AG04449 (cell line): ENCODE data around the gene NDUFS8.

Source experiments
- CTCF ChIA-PET: fragments of 350-600 bp; formaldehyde crosslinking; extraction: SDS; loops from one replicate; lab custom pipeline; 2021; ENCODE audit warnings: antibody characterized with exemption; lab: Yijun Ruan, JAX
- POLR2A ChIA-PET: fragments of 400-600, 350-600 bp; formaldehyde crosslinking; extraction: SDS; loops from one replicate; lab custom pipeline; 2020; ENCODE audit warnings: antibody characterized with exemption, inconsistent platforms; lab: Yijun Ruan, JAX
- DNase-seq: peaks from one replicate; pipeline ENCODE4 v3.0.0-alpha.2; 2010; ENCODE audit warnings: low read depth, low spot score
- H3K4me3 ChIP-seq: 2 replicates; pipeline ENCODE4 v1.5.1; 2011; ENCODE audit warnings: low read depth, mild to moderate bottlenecking, control low read depth, low read length
- TF ChIP-seq, protein P1 (sequence below): IDR thresholded peaks from one replicate; pipeline ENCODE4 v1.5.1; 2011; ENCODE audit warnings: mild to moderate bottlenecking, moderate library complexity, low read length, control low read depth, inconsistent platforms; ENCODE audit not compliant: insufficient read depth; ENCODE audit errors: missing control alignments

NDUFS8 gene

DNA sequence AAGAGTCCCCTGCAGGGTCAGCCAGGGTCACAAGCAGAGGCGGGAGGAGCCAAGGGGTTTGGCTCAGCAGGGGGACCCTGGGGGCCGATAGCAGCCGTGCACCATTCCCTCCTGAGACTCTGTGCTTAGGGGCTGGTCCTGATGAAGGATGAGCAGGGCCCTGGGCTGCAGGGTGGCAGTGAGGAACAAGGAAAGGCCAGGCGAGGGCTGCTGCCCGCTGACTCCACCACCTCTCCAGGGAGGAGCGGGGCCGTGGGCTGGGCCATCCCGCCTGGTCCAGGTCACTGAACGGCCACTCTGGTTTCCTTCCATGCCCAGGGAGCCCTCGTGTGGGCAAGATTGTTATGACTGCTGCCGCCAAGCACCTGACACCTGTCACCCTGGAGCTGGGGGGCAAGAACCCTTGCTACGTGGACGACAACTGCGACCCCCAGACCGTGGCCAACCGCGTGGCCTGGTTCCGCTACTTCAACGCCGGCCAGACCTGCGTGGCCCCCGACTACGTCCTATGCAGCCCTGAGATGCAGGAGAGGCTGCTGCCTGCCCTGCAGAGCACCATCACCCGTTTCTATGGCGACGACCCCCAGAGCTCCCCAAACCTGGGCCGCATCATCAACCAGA is 9.2 kb upstream of the NDUFS8 start:
- ChIA-PET CTCF (interaction anchor here (0.8 to 2.0 kb wide), 5 partner anchors 9 to 66 kb away, joined by 3 to 5 read pairs (median 4); partner anchors contain the start of gene TCIRG1), POLR2A (no interaction called here)
- DNase-seq: no peak
- H3K4me3 ChIP-seq: no peak overlapping the region
- TF ChIP-seq, protein P1, sequence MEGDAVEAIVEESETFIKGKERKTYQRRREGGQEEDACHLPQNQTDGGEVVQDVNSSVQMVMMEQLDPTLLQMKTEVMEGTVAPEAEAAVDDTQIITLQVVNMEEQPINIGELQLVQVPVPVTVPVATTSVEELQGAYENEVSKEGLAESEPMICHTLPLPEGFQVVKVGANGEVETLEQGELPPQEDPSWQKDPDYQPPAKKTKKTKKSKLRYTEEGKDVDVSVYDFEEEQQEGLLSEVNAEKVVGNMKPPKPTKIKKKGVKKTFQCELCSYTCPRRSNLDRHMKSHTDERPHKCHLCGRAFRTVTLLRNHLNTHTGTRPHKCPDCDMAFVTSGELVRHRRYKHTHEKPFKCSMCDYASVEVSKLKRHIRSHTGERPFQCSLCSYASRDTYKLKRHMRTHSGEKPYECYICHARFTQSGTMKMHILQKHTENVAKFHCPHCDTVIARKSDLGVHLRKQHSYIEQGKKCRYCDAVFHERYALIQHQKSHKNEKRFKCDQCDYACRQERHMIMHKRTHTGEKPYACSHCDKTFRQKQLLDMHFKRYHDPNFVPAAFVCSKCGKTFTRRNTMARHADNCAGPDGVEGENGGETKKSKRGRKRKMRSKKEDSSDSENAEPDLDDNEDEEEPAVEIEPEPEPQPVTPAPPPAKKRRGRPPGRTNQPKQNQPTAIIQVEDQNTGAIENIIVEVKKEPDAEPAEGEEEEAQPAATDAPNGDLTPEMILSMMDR: peak; percentile 44

DNA sequence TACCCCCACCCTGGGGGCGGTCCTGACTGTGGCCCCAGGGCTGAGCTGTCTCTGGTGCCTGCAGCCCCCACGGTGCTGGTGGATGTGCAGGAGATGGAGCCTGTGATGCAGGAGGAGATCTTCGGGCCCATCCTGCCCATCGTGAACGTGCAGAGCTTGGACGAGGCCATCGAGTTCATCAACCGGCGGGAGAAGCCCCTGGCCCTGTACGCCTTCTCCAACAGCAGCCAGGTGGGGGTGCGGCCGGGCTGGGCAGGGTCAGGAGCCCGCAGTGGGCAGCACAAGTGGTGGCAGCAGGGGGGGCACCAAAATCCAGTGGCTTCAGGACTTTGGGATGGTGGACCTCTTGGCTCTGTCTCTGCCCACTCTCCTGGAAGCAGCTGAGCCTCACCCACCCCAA is 8.0 kb upstream of the NDUFS8 start:
- no peak for DNase-seq
- no peak overlapping the region for H3K4me3 ChIP-seq
- ChIA-PET CTCF (interaction anchor here (0.7 to 2.0 kb wide), 3 partner anchors 15 to 235 kb away, joined by 3 to 4 read pairs (median 3); no protein-coding TSS in a partner anchor), POLR2A (no interaction called here)
- TF ChIP-seq, protein P1: no peak

DNA sequence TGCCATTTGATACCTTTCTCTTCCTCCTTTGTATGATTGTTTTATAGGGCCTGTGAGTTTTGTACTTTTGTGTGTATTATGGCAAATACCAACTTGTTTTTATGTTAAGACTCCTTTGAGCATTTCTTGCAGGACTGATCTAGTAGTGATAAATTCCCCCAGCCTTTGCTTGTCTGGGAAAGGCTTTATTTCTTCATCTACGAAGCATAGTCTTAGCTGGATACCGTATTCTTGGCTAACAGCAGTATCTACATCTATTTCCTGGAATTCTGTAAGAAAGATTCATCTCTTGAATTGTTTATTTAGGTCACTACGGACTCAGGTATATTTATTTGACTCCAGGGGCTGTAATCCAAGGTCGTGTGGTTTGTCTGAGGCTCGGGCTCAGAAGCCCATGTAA is 6.0 kb upstream of the NDUFS8 start:
- DNase-seq: no peak
- CTCF ChIA-PET: interaction anchor here (1.2 kb wide), 1 partner anchor 16 kb away, joined by 3 read pairs; no protein-coding TSS in a partner anchor
- TF ChIP-seq, protein P1: no peak
- no peak overlapping the region for H3K4me3 ChIP-seq
- POLR2A ChIA-PET: no interaction called here

DNA sequence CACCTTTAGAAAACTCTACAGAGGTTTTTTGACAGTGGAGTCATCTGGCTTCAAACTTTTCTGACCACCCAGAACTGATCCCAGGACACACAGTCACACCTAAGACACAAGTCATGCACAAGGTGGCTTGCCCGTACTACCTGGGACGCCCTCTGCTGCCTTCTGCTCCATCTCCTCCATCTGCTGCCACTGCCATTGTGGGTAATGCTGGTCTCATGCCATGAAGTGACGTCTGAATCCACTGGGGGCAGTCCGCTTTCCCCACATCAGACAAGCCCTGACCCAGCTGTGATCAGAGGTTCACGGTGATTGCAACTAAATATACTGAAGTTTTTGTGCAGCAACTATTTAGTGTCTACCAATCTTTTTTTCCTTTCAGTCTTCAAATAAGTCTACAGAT is 5.4 kb upstream of the NDUFS8 start:
- no peak for DNase-seq
- CTCF ChIA-PET: no interaction called here
- H3K4me3 ChIP-seq: no peak overlapping the region
- POLR2A ChIA-PET: no interaction called here
- TF ChIP-seq, protein P1: no peak

DNA sequence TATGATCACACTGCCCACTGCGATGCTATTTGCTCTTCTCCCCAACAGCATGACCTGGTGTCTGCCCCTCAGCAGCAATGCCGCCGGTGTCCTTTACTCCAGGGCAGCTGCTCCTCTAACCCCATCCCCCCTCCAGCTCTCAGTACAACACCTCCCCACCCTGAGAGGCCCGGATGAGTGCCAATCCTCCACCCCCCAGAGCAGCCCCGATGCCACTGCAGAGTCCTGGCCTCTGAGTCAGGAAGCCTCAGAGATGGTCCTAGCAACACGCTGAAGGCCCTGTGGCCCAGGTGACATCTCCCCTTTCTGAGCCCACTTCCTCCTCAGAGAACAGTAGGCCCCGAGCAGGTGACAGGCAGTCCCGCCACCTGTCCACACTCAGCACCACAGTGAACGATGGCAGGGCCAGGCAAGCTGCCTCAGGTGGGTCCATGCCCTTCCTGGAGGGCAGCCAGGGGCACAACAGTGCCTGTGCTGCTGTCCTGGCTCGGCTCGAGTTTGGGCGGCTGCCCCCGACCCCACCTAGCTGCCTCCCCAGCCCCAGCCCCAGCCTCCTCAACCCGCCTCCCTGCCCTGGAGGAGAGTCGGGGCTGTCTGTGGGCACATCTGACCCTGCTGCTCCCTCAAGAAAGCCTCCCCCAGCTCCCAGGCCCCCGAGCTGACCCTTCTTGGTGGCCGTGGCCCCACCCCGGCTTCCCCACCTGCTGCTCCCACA is 3.9 kb upstream of the NDUFS8 start:
- H3K4me3 ChIP-seq: no peak overlapping the region
- DNase-seq: no peak
- ChIA-PET CTCF (interaction anchor here (0.7 to 1.5 kb wide), 3 partner anchors 8 to 17 kb away, joined by 3 read pairs; partner anchors contain the start of gene ALDH3B1), POLR2A (interaction anchor here (0.6 to 1.0 kb wide), 3 partner anchors 12 to 352 kb away, joined by 3 to 4 read pairs (median 3); no protein-coding TSS in a partner anchor)
- TF ChIP-seq, protein P1: no peak

DNA sequence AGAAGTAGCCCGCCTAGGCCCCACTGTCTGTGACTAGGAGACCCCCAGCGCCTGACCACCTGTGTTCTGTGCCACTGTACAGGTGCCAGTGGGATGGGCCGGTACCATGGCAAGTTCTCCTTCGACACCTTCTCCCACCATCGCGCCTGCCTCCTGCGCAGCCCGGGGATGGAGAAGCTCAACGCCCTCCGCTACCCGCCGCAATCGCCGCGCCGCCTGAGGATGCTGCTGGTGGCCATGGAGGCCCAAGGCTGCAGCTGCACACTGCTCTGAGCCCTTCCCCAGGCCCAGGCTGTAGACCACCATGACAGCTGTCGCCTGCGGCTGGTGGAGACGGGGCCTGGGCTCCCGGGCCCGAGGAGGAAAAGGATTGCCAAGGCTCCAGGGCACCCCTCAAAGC is 2.8 kb upstream of the NDUFS8 start:
- ChIA-PET POLR2A (interaction anchor here (1.5 kb wide), 1 partner anchor 14 kb away, joined by 4 read pairs; no protein-coding TSS in a partner anchor), CTCF (interaction anchor here (1.1 to 1.5 kb wide), 2 partner anchors 9 to 17 kb away, joined by 3 read pairs; partner anchors contain the start of gene ALDH3B1)
- H3K4me3 ChIP-seq: no peak overlapping the region
- DNase-seq: no peak
- TF ChIP-seq, protein P1: no peak
